SHP77 treated with DMSO at 0.1 percent for 48 hours (cell line): ENCODE data around the gene CTNND2.

ENCODE experiments used
- DNase-seq: peaks from one replicate; lab custom pipeline; 2025; lab: John Stamatoyannopoulos, UW

CTNND2 gene

DNA sequence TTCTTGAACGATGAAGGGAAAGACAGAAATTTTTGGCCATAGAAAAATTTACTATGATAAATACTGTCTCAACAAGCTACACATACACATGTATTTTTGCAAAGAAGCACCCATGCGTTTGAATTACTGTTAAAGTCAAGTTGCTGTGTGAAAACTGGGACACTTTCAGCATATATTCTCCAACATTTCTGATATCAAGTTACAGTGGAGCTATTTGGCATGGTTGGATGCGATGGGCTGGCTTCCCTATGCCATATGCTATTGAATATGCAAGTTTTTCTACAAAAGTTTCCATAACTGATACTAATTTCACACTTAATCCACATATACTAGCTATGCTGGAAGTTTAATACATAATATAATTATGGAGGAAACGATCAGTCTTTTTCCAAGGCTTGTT lies 381.4 kb downstream of the CTNND2 start:
- no peak for DNase-seq

DNA sequence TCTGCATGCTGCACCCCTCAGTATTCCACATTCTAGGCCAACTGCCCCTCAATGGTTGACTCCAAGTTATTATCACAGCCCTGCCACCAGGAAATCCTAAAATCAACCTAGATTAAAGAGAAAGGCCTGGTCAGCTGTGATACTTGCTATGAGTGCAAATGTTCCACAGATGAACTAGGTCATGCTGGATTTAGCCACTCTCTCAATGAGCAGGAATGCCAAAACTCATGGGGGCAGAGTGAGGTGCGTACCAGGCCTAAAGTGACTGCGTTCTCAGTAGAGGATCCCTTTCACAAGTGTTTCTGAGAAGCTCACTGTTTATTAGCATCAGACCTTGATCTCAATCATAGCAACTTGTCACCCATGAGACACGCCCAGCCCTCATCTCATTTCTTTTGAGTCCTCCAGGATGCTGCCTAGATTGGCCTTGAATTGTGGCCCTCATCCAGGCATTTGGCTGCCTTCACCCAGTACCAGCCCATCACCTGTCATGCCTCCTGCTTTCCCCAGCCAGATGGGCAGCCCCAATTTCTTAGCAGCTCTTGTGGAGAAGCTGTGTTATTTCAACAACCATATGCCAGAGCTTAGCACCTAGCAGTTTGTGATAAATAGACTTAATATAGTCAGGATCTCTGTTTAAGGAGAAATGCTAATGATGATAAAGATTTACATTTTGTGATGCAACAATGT lies 383.9 kb downstream of the CTNND2 start:
- DNase-seq: no peak

DNA sequence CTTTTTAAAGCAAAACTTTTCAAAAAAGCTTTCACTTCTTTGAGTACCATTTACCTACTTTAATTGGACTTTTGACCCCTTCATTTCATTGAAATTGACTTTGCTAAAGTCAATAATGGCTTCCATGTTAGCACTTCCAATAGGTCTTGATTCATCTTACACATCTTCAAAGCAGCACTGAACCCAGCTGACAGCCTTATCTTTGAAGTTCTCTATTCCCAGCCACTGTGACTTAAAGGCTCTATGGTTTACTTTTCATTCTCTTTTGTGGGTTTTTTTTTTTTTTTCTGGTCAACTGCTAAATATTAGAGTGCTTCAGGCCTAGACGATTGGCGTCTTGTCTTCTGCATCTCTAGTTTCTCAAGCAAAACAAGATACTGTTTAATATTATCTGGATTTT lies 385.0 kb downstream of the CTNND2 start:
- DNase-seq: no peak

DNA sequence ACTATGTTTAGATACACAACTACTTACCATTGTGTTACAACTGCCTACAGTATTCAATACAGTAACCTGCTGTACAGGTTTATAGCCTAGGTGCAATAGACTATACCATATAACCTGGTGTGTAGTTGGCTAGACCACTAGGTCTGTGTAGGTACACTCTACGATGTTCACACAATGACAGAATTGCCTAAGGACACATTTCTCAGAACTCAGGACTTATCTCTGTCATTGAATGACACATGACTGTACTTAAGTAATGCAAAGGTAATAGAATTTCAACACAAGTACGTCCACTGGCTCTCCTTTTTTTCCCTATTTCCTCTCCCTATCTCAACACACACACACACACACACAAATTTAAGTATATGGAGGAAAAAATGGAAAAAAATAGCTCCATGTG lies 385.6 kb downstream of the CTNND2 start:
- DNase-seq: no peak

DNA sequence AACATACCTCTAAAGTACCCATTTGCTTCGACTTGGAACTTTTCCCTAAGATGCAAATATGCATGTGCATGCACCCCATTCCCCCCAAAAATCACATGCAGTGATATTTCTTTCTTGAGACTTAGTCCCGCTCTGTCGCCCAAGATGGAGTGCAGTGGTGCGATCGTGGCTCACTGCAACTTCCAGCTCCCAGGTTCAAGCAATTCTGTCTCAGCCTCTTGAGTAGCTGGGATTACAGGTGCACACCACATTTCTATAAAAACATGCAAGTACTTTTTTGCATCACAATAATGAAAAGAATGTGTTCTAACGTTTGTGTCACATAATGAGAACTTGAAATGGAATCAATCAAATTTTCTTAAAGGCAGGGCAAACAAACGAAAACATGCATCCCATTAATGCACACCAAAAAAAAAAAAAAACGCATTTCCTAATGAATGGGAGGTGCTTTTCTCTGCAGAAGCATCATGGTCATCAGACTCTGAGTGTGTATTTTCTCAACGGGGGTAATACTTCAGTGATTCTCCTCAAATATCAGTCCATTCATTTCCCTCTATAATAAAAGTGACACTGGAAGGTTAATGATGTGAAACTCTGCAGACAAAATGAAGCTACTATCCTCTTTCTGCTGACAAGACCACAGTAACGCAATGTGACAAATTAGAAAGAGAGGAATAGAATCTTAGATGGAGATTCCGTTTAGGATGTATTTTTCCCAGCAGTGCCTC lies 389.4 kb downstream of the CTNND2 start:
- DNase-seq: no peak

DNA sequence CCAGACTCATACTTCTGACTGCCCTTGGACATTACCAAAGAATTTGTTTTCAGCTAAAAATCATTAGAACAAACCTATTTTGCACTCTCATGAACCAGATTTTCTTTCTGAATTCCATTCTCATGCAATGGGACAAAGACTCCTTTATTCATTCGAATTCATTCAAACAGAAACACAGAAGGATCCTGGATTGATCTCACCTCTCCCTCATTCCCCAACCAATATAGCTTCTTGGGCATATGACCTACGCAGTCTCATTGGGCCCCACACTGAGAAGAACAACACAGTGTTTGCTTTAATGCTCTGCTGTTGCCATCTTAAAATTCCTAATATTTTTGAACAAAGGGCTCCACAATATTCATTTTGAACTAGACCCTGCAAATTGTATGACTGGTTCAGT lies 392.4 kb downstream of the CTNND2 start:
- DNase-seq: no peak

GRCh38 chr5:11510889-11511288 lies 393.4 kb downstream of the CTNND2 start:
- no peak for DNase-seq

GRCh38 chr5:11509793-11510192 lies 394.5 kb downstream of the CTNND2 start:
- DNase-seq: no peak

DNA sequence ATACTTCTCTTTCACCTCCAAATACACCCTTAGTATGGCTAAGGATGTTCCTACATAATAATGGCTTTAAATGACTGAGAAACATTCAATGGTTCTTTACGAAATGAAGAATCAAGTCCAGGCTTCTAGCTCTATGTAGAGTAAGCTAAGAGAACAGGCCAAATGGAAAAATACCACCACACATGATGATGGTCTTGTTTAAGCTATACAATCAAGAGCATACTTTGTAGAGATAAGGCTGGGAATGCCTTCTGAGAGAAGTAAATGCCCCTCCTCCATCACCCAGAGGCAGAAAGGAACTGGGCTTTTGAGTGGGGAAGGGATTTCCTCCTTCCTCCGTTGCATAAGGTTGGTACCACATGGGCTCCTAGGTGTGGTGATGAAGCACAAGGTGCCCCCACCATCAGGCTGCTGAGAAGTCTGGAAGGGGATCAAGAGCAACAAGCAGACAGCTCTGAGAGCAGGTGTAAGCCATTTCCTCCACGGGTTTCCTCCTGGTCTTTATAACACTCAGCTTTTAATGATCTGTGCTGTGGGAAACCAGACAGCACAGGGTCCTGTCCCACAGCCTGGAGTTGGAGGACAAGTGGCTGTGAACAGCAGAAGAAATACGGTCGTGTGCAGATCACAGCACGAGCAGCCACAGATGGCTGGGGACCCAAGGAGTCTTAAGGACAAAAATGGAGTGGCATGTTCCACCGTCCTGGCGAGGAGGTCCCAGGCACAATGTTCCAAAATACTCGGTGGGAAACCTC lies 396.9 kb downstream of the CTNND2 start:
- no peak for DNase-seq

DNA sequence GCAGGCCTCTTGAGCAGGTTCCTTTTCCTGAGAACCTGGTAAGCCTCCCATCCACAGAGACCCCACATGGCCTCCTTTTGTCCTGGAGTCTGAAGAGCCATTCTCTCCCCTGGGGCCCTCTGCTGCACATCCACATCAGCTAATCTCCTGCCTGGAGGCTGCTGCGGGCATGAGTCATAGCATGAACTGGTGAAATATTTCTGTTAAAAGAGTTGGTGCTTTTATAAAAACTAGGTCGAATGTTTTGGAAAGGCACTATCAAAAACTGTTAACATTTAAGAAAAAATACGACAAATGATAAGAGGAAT lies 399.4 kb downstream of the CTNND2 start:
- DNase-seq: no peak

- DNase-seq: no peak
These were observed 400.0 kb downstream of the CTNND2 start for GRCh38 chr5:11504065-11504885.

- no peak for DNase-seq
These were observed 401.5 kb downstream of the CTNND2 start for GRCh38 chr5:11502783-11503182.

DNA sequence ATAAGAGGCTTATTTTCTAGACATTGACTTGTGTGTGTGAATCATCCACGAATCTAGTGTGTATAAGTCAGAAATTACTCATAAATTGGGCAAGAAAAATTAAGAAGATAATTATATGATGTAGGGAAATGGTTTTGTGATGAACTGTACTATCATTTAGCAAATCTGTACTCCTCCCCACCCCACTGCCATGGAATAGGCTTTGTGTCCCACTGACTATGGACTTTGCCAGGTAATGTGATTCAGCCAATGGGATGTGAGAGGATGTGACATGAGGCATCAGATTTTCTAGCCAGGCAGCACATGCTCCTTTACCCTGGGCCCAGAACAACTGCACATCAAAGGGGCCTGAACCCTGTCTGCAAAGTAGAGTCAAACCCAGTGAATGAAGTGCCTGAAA lies 406.6 kb downstream of the CTNND2 start:
- no peak for DNase-seq

GRCh38 chr5:11496137-11496719 lies 408.0 kb downstream of the CTNND2 start:
- DNase-seq: no peak

GRCh38 chr5:11494340-11494739 lies 409.9 kb downstream of the CTNND2 start:
- DNase-seq: no peak

- no peak for DNase-seq
These were observed 412.7 kb downstream of the CTNND2 start for GRCh38 chr5:11491404-11492075.

- no peak for DNase-seq
These were observed 420.6 kb downstream of the CTNND2 start for GRCh38 chr5:11483630-11484029.

- DNase-seq: no peak
These were observed 422.2 kb downstream of the CTNND2 start for GRCh38 chr5:11482011-11482410.

GRCh38 chr5:11477786-11478185 lies 426.5 kb downstream of the CTNND2 start:
- no peak for DNase-seq

- no peak for DNase-seq
These were observed 427.4 kb downstream of the CTNND2 start for GRCh38 chr5:11476866-11477265.

GRCh38 chr5:11468334-11469039 lies 435.8 kb downstream of the CTNND2 start:
- DNase-seq: no peak
